ENCODE data around the gene TCOF1.

TCOF1 gene

GRCh38 chr5:150325426-150325825 lies 32.1 kb upstream of the TCOF1 start:
- DNase-seq (ENCODE audit: low spot score) = no peak

- no peak for DNase-seq (ENCODE audit: low spot score)
Measured at GRCh38 chr5:150326707-150327106, 30.8 kb upstream of the TCOF1 start.

- DNase-seq (ENCODE audit: low spot score) = no peak
Measured at GRCh38 chr5:150327139-150327538, 30.4 kb upstream of the TCOF1 start.

GRCh38 chr5:150328515-150328914 lies 29.0 kb upstream of the TCOF1 start:
- DNase-seq (ENCODE audit: low spot score) = no peak

- no peak for DNase-seq (ENCODE audit: low spot score)
Measured at GRCh38 chr5:150329038-150329437, 28.5 kb upstream of the TCOF1 start.

GRCh38 chr5:150329881-150330876 lies 27.3 kb upstream of the TCOF1 start:
- DNase-seq (ENCODE audit: low spot score) = no peak

GRCh38 chr5:150333400-150333799 lies 24.1 kb upstream of the TCOF1 start:
- DNase-seq (ENCODE audit: low spot score) = no peak

- DNase-seq (ENCODE audit: low spot score) = no peak
Measured at GRCh38 chr5:150335778-150336177, 21.7 kb upstream of the TCOF1 start.

GRCh38 chr5:150338546-150338945 lies 19.0 kb upstream of the TCOF1 start:
- no peak for DNase-seq (ENCODE audit: low spot score)

GRCh38 chr5:150339165-150339564 lies 18.3 kb upstream of the TCOF1 start:
- no peak for DNase-seq (ENCODE audit: low spot score)

GRCh38 chr5:150339841-150340240 lies 17.7 kb upstream of the TCOF1 start:
- DNase-seq (ENCODE audit: low spot score) = no peak

- DNase-seq (ENCODE audit: low spot score) = no peak
Measured at GRCh38 chr5:150340614-150341255, 16.8 kb upstream of the TCOF1 start.

GRCh38 chr5:150341331-150341730 lies 16.2 kb upstream of the TCOF1 start:
- no peak for DNase-seq (ENCODE audit: low spot score)

- no peak for DNase-seq (ENCODE audit: low spot score)
Measured at GRCh38 chr5:150341989-150342388, 15.5 kb upstream of the TCOF1 start.

GRCh38 chr5:150342583-150342982 lies 14.9 kb upstream of the TCOF1 start:
- no peak for DNase-seq (ENCODE audit: low spot score)

- no peak for DNase-seq (ENCODE audit: low spot score)
Measured at GRCh38 chr5:150343994-150344631, 13.4 kb upstream of the TCOF1 start.

- DNase-seq (ENCODE audit: low spot score) = no peak
Measured at GRCh38 chr5:150345716-150346115, 11.8 kb upstream of the TCOF1 start.

GRCh38 chr5:150346592-150346991 lies 10.9 kb upstream of the TCOF1 start:
- DNase-seq (ENCODE audit: low spot score) = no peak

GRCh38 chr5:150347003-150347402 lies 10.5 kb upstream of the TCOF1 start:
- no peak for DNase-seq (ENCODE audit: low spot score)

- no peak for DNase-seq (ENCODE audit: low spot score)
Measured at GRCh38 chr5:150347451-150347850, 10.0 kb upstream of the TCOF1 start.

- DNase-seq (ENCODE audit: low spot score) = no peak
Measured at GRCh38 chr5:150349681-150350275, 7.7 kb upstream of the TCOF1 start.
